Large intestine (tissue), 3 donors: ENCODE results near the gene HEPACAM. TPM values are rescaled to one million over a fixed set of nuclear protein-coding genes. Genes with fewer than 3 reads are reported as not detected.

ENCODE experiments used
- DNase-seq, 2 donors: peaks; one replicate each; pipeline versions ENCODE4 v3.0.0 to v3.0.0-alpha.2; 2013
- H3K27ac ChIP-seq: one replicate; pipeline ENCODE4 v1.5.1; 2013; ENCODE audit warnings: low read length
- H3K27me3 ChIP-seq: 2 replicates; pipeline ENCODE4 v1.6.1; 2013; ENCODE audit warnings: low read length; ENCODE audit not compliant: control insufficient read depth, insufficient read depth
- H3K36me3 ChIP-seq: 2 replicates; pipeline ENCODE4 v1.6.1; 2013; ENCODE audit warnings: low read length; ENCODE audit not compliant: control insufficient read depth, insufficient read depth
- H3K4me1 ChIP-seq: one replicate; pipeline ENCODE4 v1.6.1; 2013; ENCODE audit warnings: low read length; ENCODE audit not compliant: control insufficient read depth, insufficient read depth
- H3K4me3 ChIP-seq: one replicate; pipeline ENCODE4 v1.5.1; 2013; ENCODE audit warnings: low read length
- H3K9me3 ChIP-seq: one replicate; pipeline ENCODE4 v1.6.1; 2013; ENCODE audit warnings: mild to moderate bottlenecking, low read depth, low read length, moderate library complexity; ENCODE audit not compliant: control insufficient read depth
- WGBS: methylation state at CpG from one replicate; pipeline ENCODE4 v1.1.5; 2013; ENCODE audit warnings: low lambda C conversion rate; ENCODE audit not compliant: insufficient coverage; 5-methylcytosine and 5-hydroxymethylcytosine counted together
- polyA plus RNA-seq: library from polyadenylated mRNA; unstranded; fragments of 120-200 nt; gene quantifications from one replicate; pipeline ENCODE4 v1.2.1, GENCODE V29; 2013

HEPACAM gene
- polyA plus RNA-seq, 1 donor: 0.04 TPM

DNA sequence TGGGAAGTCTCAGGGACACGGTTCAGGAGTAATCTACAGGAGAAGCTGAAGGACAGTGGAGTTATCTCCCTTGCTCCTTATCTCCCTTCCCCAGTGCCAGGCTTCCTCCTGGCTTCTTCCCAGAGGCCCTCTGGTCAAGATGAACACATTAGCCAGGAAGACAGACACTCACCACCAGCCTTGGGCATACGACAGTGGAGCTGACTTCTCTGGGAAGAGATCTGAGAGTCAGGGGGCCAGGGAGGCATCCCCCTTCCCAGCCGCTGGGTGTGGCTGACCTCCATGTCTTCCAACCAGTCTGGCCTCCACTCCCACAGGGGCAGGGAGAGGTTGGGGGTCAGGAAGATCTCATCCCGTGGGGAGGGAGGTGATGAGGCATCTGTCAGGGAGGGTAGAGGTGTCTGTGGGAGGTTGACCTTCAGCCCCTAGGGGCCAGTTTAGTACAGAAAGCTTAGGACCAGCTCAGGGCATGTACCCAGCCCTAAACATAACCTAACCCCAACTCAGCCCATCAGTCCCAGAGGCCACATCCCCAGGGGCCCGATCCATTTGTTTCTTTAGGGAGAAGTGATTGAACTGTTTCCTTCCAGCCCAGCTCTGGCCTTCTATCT is 50.9 kb downstream of the HEPACAM start:
- no peak for DNase-seq
- WGBS: no CpG with 5 or more reads among the region's 5 CpGs
- Histone ChIP-seq H3K4me3 (no peak overlapping the region), H3K9me3 (no peaks in the 10 kb centered on the region), H3K36me3 (no peaks in the 10 kb centered on the region), H3K27ac (no peak overlapping the region), H3K4me1 (no peaks in the 10 kb centered on the region), H3K27me3 (peaks cover 13% of the 10 kb centered on the region)

DNA sequence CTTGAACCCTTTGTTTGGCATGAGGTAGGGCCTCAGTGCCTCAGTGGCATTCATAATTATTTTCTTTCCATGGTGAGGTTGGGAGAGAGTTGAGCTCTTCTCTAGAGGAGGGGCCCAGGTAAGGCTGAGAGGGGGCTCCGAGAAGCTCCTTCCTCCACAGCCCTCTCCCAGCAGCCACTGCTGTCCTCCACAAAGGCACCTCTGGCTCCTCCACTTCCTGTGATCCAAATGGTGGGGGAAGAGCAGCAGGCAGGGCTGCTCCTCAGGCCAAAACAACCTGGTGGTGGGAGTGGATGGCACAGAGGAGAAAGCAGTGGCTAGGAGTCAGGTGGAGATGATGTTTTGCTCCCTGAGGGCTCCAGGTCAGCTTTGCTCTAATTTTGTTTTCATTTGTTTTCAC is 51.5 kb downstream of the HEPACAM start:
- H3K4me3 ChIP-seq: no peak overlapping the region
- no peak overlapping the region for H3K27ac ChIP-seq
- DNase-seq: no peak
- no peaks in the 10 kb centered on the region for H3K4me1 ChIP-seq
- no peaks in the 10 kb centered on the region for H3K36me3 ChIP-seq
- H3K9me3 ChIP-seq: no peaks in the 10 kb centered on the region
- WGBS: no CpG with 5 or more reads among the region's 1 CpG
- H3K27me3 ChIP-seq: peaks cover 10% of the 10 kb centered on the region

DNA sequence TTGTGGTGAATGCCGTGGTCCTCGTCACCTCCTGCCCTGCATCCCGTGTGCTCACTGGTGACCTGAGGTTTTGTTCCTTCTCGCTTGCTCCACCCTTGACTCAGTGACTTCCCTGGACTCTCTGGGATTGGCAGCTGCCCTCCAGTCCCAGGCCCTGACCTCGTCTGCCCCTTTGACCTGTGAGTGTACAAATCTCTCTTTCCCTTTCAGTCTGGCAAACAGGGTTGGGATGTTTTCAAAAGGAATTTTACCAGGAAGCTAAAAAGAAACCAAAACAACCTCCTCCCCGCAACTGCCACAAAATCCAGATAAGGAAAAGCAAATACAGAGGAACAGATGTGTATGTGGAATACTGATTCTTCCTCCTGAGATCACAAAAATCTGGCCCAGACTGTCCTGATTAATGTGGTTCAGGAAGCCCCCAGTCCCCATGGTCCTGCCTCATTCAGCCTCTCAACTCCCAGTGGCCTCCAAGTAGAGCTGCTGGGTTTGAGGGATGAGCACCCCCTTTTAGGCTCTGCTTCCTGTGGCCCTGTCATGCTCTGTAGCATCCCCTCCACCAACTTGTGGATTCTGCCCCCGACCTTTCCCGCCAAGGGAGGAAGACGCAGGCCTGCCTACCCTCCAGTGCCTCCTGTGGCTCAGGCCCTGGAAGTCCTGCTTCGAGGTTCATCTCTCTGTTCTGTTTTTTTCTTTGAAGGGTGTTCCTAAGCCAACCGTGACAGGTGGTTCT is 53.3 kb downstream of the HEPACAM start:
- H3K4me3 ChIP-seq: no peak overlapping the region
- DNase-seq: no peak
- no peak overlapping the region for H3K27ac ChIP-seq
- WGBS: no CpG with 5 or more reads among the region's 11 CpGs
- H3K9me3 ChIP-seq: no peaks in the 10 kb centered on the region
- H3K4me1 ChIP-seq: no peaks in the 10 kb centered on the region
- H3K36me3 ChIP-seq: no peaks in the 10 kb centered on the region
- peaks cover 15% of the 10 kb centered on the region for H3K27me3 ChIP-seq

DNA sequence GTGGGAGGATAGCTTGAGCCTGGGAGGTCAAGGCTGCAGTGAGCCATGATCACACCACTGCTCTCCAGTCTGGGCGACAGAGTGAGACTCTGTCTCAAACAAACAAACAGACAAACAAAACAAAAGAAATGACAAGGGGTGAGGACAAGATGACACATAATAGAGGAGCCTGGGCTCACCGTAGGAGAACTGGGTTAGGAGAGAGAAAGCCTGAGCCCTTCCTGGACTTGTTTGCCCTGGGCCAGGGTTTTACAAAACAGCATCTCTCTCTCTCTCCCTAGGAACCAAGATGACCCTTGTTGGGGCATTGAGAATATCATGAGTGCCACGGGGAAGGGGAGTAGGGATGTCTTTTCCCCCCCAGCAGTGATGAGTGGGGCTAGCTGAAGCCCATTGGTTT is 54.9 kb downstream of the HEPACAM start:
- Histone ChIP-seq H3K4me1 (peaks cover 6% of the 10 kb centered on the region), H3K9me3 (peaks cover 2% of the 10 kb centered on the region), H3K27ac (no peak overlapping the region), H3K4me3 (no peak overlapping the region), H3K36me3 (no peaks in the 10 kb centered on the region), H3K27me3 (peaks cover 22% of the 10 kb centered on the region)
- no peak for DNase-seq
- no CpG with 5 or more reads among the region's 3 CpGs for WGBS

DNA sequence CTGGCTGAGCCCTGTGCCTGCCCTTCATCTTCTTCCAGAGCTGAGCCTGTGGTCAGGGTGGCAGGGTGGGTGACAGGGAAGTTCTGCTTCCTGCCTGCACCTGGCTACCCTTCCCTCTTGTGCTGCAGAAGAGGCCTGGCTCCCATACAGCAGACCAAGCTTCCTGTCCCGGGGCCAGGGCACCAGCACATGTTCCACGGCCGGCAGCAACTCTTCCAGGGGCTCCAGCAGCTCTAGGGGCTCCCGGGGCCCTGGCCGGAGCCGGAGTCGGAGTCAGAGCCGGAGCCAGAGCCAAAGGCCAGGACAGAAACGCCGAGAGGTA is 55.6 kb downstream of the HEPACAM start:
- Histone ChIP-seq H3K27ac (no peak overlapping the region), H3K27me3 (peaks cover 29% of the 10 kb centered on the region), H3K36me3 (no peaks in the 10 kb centered on the region), H3K4me3 (no peak overlapping the region), H3K4me1 (peaks cover 6% of the 10 kb centered on the region), H3K9me3 (peaks cover 2% of the 10 kb centered on the region)
- DNase-seq: no peak
- whole genome bisulfite sequencing: 100% methylated on average over 2 of the region's 10 CpGs

DNA sequence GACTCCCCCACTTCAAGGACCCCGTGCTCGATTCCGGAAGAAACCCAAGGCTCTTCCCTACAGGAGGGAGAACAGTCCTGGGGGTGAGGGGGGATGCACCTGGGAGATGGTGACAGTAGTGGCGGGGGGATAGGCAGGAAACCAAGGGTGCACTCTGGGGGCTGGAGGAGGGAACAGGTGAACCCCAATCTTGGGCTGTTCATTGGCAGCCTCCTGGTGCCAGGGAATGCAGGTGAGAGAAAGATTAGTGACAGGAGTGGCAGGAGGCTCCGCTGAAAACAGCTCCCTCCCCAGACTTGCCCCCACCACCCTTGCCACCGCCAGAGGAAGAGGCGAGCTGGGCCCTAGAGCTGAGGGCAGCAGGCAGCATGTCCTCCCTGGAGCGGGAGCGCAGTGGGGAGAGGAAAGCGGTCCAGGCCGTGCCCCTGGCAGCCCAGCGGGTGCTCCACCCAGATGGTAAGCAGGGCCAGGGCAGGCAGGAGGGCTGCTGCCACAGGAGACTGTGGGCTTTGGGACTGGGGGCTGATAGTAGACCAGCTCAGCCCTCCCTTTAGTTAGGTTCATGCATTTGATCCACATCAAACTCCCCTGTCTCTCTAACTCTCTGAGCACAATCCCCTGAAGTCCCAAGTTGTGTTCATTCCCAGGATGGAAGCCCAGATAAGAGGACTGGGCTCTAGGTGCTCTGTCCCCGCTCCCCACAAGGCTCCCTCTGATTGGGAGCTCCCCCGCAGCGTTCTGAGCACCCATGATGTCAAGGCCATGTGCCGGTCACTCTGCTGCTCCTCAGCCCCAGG is 56.2 kb downstream of the HEPACAM start:
- H3K27ac ChIP-seq: no peak overlapping the region

DNA sequence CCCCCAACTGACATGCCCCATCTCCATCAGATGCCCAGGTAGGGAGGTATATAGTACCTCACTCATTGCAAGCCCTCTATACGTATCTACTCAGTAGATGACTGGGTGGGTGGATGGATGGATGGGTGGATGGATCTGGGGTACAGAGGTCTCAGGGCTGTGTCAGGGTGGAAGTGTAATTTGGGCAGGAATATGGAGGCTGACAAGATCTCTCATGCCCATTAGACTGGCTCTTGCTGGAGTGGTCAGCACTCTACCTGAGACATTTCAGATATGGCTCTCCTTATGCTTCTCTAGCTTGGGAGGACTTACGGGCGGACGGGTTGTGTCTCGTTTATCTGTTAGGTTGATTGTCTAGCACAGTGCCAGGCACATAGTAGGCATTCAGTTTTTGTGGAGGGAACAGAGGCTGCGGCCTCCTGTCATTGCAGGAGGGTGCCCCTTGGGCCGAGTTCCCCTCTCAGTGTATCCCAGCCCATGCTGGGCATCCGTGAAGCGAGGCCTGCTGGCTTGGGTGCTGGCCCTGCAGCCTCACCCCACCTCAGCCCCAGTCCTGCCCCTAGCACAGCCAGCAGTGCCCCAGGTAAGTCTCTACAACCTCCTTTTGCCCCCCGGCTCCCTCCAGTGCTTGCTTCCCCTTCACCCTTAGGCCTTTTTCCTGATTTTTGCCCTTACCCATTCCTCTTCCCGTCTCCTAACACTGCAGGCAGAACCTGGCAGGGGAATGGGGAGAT is 56.9 kb downstream of the HEPACAM start:
- H3K27ac ChIP-seq: no peak overlapping the region
- DNase-seq: no peak
- H3K4me3 ChIP-seq: no peak overlapping the region
- peaks cover 6% of the 10 kb centered on the region for H3K4me1 ChIP-seq
- no peaks in the 10 kb centered on the region for H3K36me3 ChIP-seq
- H3K9me3 ChIP-seq: peaks cover 2% of the 10 kb centered on the region
- WGBS: no CpG with 5 or more reads among the region's 11 CpGs
- peaks cover 38% of the 10 kb centered on the region for H3K27me3 ChIP-seq

More for the DNA sequence above, 56.2 kb downstream of the HEPACAM start:
- no peak overlapping the region for H3K4me3 ChIP-seq
- peaks cover 2% of the 10 kb centered on the region for H3K9me3 ChIP-seq
- no CpG with 5 or more reads among the region's 16 CpGs for WGBS
- peaks cover 6% of the 10 kb centered on the region for H3K4me1 ChIP-seq
- no peaks in the 10 kb centered on the region for H3K36me3 ChIP-seq
- DNase-seq: no peak
- H3K27me3 ChIP-seq: peaks cover 35% of the 10 kb centered on the region

DNA sequence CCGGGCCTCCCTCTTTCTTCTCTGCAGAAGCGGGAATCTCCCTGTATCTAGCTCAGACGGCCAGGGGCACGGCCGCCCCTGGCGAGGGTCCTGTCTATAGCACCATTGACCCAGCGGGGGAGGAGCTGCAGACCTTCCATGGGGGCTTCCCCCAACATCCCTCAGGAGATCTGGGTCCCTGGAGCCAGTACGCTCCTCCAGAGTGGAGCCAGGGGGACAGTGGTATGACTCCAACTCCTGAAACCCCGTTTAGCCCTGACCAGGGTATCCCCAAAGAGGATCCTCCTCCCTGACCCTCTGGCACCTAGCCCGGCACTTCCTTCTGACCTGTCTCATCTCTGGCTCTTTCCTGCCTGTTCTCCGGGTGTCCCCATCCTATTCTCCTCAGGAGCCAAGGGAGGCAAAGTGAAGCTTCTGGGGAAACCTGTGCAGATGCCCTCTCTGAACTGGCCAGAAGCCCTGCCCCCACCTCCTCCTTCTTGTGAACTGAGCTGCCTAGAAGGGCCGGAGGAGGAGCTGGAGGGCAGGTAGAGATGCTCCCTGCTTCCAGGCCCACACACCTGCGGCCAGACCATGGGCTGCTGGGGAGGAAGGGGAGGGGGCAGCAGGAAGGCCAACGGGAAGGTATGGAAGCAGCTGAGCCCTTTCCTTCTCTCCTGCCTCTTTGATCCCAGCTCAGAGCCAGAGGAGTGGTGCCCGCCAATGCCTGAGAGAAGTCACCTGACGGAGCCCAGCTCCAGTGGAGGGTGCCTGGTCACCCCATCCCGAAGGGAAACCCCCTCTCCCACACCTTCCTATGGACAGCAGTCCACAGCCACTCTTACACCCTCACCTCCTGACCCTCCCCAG is 57.7 kb downstream of the HEPACAM start:
- Histone ChIP-seq H3K27ac (no peak overlapping the region), H3K4me1 (peaks cover 6% of the 10 kb centered on the region)
- WGBS: no CpG with 5 or more reads among the region's 17 CpGs

DNA sequence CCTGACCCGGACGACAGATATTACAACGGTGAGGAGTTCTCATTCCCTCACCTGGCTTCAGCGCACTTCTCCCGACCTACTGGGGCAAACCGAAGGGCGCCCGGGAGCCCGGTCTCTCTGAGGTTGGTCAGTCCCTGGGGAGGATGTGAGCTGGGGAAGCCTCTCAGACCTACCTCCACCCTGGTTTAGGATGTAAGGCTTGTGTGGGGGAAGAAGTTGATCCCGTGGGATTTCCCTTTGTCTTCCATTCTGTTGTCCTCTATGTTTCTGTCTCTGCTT is 58.3 kb downstream of the HEPACAM start:
- no peak for DNase-seq
- WGBS: no CpG with 5 or more reads among the region's 10 CpGs
- Histone ChIP-seq H3K9me3 (peaks cover 2% of the 10 kb centered on the region), H3K27me3 (peaks cover 52% of the 10 kb centered on the region), H3K36me3 (no peaks in the 10 kb centered on the region), H3K4me3 (peak overlapping the region; percentile 65), H3K4me1 (peaks cover 6% of the 10 kb centered on the region), H3K27ac (no peak overlapping the region)

More for the DNA sequence above, 57.7 kb downstream of the HEPACAM start:
- no peak for DNase-seq
- Histone ChIP-seq H3K36me3 (no peaks in the 10 kb centered on the region), H3K27me3 (peaks cover 46% of the 10 kb centered on the region), H3K4me3 (no peak overlapping the region), H3K9me3 (peaks cover 2% of the 10 kb centered on the region)
